ENCODE data around the gene MEF2C.
"Not testable (repeated sequence)": the region's sequence is repeated elsewhere in the genome, so short reads cannot be mapped to it uniquely, and the experiment has no call there.

The MEF2C gene

DNA sequence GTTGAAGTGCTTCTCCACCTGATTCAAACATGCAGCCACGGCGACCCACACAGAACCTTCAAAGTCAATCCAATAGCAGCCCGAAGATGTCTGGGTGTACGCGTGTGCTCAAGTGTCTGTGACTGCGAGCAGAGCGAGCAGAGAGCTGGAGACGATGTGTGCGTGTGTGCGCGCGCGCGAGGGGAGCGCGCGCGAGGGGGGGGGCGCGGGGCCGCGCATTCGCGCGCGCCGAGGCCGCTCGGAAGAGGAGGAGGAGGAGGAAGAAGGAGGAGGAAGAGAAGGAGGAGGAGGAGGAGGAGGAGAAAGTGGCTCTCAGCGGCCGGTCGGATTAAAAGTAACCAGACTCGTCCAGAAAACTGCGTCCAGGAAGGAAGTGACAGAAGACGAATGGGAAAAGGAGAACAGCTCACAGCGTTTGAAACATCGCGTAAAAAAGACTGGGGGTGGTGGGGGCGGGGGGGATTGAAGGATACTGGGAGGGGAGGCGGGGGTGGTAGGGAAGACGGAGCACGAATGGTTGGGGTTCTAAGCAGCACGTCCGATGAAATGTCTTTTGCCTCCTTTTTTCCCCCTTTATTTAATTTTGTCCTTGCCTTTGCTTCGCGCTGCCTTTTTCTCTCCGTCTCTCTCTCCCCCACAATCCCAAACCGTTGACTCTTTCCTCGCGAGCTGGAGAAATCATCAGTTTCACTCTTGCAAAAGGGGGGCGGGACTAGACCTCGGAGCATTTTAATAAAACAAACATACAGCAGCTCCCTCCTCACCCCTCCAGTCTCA is at the start of gene MEF2C:
TSS of gene MEF2C (minus strand) at position 126 of the 777 bp plus-strand sequence. CDS start 59,396 bp downstream, outside the sequence.
- DNase-seq = peak; percentile 81

GRCh38 chr5:88932541-88932940 is 49.6 kb upstream of the MEF2C start:
- no peak for DNase-seq

DNA sequence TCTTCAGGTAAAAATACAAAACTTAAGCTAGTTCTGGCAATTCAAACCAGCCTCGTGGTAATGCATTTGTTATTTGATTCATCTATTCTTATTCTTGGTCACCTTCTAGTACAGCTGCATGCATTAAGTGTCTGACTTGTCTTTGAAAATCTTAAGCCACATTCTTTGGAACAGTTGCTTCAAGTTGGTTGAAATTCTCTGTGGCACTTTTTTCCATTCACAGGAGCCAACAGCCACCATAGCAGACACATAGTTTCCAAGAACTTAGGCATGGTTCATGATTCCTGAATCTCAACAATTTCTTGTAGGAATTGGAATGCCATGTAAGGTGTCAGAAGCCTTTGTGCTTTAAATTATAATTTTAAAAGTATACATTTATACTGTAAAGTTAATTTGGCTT is 47.4 kb upstream of the MEF2C start:
- no peak for DNase-seq

DNA sequence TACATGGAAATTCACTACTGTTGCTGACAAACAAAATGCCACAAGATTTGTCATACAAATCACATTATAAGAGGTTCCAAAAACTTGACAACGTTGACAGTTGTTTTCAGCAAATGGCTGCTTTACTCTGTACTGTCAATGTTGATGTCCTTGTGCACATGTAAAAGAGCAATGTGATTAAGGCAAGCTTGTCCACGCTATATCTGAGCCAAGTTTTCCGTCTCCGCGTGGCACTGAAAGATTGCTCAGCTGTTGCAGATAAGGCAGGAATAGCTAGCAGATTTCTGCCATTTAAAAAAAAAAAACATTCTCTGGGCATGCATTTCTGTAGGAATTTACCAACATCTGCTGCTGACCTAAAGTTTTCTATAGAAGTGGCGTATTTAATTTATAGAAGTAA is 46.4 kb upstream of the MEF2C start:
- DNase-seq = no peak

GRCh38 chr5:88926774-88927173 is 43.8 kb upstream of the MEF2C start:
- DNase-seq = no peak

- no peak for DNase-seq
Measured at GRCh38 chr5:88925692-88926490, 42.9 kb upstream of the MEF2C start.

- DNase-seq = no peak
Measured at GRCh38 chr5:88924330-88924657, 41.3 kb upstream of the MEF2C start.

GRCh38 chr5:88923623-88924329 is 40.8 kb upstream of the MEF2C start:
- DNase-seq = no peak

GRCh38 chr5:88912743-88913142 is 29.8 kb upstream of the MEF2C start:
- DNase-seq = not testable (repeated sequence)

DNA sequence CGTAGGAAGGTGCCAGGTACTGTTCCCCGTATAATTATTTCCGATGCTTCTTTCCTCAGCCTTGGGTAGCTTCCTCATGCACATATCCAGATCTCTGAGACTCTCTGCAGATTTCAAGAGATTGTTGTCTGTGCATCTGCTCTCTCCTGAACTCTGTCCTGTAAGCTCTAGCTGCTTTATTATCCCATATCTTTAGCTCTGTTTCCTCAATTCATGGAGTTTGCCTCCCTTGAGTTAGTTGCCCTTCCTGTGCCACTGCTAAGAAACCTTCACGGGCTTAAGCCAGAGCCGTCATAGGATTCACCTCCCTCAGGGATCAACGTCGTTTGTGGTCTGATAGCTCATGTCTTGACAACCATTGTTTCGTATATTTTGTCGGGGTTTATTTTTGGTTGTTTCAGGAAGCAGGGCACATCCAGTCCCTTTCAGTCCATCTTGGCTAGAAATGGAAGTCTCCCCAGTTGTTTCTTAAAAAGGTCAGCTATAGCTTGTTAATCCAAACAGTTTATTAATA is 28.1 kb upstream of the MEF2C start:
- DNase-seq = not testable (repeated sequence)

GRCh38 chr5:88904478-88904877 is 21.5 kb upstream of the MEF2C start:
- DNase-seq = not testable (repeated sequence)

DNA sequence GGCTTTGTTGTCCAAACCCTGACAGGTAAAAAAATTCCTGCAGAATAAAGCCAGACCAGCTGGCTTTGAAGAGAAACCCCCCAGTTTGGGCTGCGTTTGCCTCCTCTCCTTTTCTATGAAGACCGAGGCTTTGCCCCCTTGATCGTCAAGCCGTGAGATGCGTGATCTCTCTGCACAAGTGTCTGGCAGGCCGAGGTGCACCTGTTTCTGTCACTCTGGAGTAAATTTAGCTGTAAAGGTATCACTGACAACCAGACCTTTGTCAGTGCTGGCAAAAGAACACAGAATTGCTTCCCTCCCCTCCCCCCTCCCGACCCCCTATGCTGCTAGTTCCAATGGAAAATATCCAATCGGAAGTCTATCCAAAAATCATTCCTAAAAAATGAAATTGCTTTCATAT is 21.0 kb upstream of the MEF2C start:
- not testable (repeated sequence) for DNase-seq

DNA sequence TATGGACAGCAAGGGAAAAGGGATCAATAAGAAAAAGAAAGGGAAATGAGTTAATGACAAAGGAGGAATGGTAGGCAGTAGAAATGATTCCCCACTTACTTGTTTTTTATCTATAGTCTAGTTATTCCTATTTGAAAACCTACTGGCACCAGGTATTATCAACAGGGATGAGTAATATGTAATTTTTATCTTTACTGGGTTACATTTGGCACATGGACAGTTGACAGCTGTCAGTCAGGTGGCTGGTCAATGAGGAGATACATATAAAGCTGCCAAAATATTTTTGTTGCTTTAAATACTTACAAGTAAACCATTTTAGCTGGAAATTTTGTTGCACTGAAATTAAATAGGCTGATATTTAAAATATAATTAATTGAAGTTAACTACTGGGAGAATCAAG is 18.1 kb upstream of the MEF2C start:
- DNase-seq = not testable (repeated sequence)

- no peak for DNase-seq
Measured at GRCh38 chr5:88899096-88899737, 16.2 kb upstream of the MEF2C start.

DNA sequence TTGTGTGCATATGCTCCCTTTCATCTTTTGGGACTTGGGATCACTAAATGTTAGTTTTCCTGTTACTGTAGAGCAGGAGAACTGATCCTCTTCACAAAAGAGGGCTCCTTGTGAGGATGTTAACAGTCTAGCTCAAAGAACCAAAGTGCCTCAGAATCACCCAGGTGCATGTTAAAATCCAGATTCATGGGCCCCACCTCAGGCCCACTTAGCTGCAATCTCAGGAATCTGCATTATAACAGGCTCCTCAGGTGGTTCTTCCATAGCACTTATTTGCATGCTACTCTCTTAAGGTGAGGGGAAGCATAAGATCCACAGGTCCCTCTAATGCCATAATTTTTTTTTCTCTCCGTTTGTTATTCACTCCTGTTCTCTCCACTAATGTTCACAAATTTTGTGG is 14.8 kb upstream of the MEF2C start:
- DNase-seq = no peak

GRCh38 chr5:88895681-88896501 is 12.9 kb upstream of the MEF2C start:
- no peak for DNase-seq

- no peak for DNase-seq
Measured at GRCh38 chr5:88892669-88893068, 9.7 kb upstream of the MEF2C start.

GRCh38 chr5:88890070-88890781 is 7.2 kb upstream of the MEF2C start:
- no peak for DNase-seq

DNA sequence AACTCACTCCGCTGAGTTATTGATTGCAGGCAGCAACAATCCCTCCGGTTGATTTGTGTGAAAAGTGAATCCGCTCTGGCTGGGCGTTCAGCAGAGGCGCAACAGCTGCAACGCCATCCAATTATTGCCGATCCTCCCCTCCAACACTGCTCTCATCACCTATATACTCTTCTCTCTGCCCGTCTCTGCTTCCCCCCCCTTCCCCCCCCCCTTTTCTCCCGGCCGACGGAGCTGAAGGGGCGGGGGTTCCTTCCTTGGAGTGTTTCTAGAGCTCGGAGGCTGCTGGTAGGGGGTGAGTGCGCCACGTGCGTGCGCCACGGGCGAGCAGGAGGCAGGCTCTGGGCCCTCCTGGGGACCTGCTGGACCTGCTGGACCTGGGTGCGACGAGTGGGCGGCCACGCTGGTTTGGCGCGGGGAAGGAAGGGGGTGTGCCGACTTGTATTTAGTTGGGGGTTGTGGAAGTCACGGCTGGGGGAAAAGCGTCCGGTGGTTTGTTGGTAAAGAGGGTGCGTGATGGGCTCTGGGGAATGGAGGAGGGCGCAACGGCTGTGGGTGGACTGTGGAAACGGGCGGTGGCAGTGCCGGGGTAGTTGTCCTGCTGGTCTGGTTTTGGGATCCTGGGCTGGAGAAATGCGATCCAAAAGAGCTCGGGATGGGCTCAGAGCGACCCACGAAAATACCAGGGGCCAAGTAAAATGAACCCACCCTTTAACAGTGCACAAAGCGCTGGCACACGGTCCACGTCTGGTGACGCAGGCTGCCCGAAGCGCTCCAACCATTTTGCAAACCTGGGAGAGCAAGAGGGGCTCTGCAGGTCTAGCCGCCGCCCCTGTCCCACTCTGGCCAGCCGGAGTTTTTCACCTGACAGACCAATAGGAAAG is 6.4 kb upstream of the MEF2C start:
- DNase-seq = peak; percentile 81

- DNase-seq = no peak
Measured at GRCh38 chr5:88888848-88889188, 5.8 kb upstream of the MEF2C start.
